Fibroblast of lung (primary cell): Measurements from ENCODE around the gene CENPN. TPM values are rescaled to one million over a fixed set of nuclear protein-coding genes. Genes with fewer than 3 reads are reported as not detected.

ENCODE experiments used
- DNase-seq, 2 donors: peaks; one replicate each; pipeline versions ENCODE4 v3.0.0 to v3.0.0-alpha.2; 2010; ENCODE audit warnings: low read depth in 2 of 2
- H2AFZ ChIP-seq: 2 replicates; pipeline ENCODE4 v1.5.1; 2012; ENCODE audit warnings: low read length, control low read depth, inconsistent platforms
- H3K27ac ChIP-seq: 2 replicates; pipeline ENCODE4 v1.5.1; 2011; ENCODE audit warnings: low read length, control low read depth; ENCODE audit not compliant: insufficient read depth
- H3K27me3 ChIP-seq: 2 replicates; pipeline ENCODE4 v1.5.1; 2011; ENCODE audit warnings: mild to moderate bottlenecking, low read length; ENCODE audit not compliant: control insufficient read depth, insufficient read depth
- H3K36me3 ChIP-seq: 2 replicates; pipeline ENCODE4 v1.5.1; 2011; ENCODE audit warnings: low read length; ENCODE audit not compliant: control insufficient read depth, insufficient read depth
- H3K4me1 ChIP-seq: 2 replicates; pipeline ENCODE4 v1.5.1; 2011; ENCODE audit warnings: low read length; ENCODE audit not compliant: control insufficient read depth, insufficient read depth; ENCODE audit errors: extremely low read depth
- H3K4me2 ChIP-seq: 2 replicates; pipeline ENCODE4 v1.5.1; 2011; ENCODE audit warnings: low read length, control low read depth; ENCODE audit not compliant: insufficient read depth; ENCODE audit errors: extremely low read depth
- H3K4me3 ChIP-seq, 4 experiments: fragments of 200-600 bp in 1 of 4; sonication (generic) in 1 of 4; replicated peaks in 1 of 4; 2 replicates each; pipeline ENCODE4 v1.5.1; 2011 to 2016; ENCODE audit warnings: low read length in 4 of 4, low read depth in 3 of 4, mild to moderate bottlenecking in 3 of 4, control low read depth in 2 of 4, inconsistent platforms in 1 of 4, mixed read lengths in 1 of 4; ENCODE audit not compliant: insufficient read depth in 1 of 4; ENCODE audit errors: control extremely low read depth in 1 of 4
- H3K79me2 ChIP-seq: 2 replicates; pipeline ENCODE4 v1.5.1; 2012; ENCODE audit warnings: mild to moderate bottlenecking, low read length, inconsistent platforms; ENCODE audit not compliant: control insufficient read depth, insufficient read depth
- H3K9ac ChIP-seq: 2 replicates; pipeline ENCODE4 v1.5.1; 2011; ENCODE audit warnings: mild to moderate bottlenecking, low read length, control low read depth; ENCODE audit not compliant: insufficient read depth
- H3K9me3 ChIP-seq: 2 replicates; pipeline ENCODE4 v1.5.1; 2012; ENCODE audit warnings: low read depth, low read length; ENCODE audit not compliant: control insufficient read depth, insufficient read depth
- H4K20me1 ChIP-seq: 2 replicates; pipeline ENCODE4 v1.5.1; 2011; ENCODE audit warnings: low read length; ENCODE audit not compliant: control insufficient read depth, insufficient read depth; ENCODE audit errors: extremely low read depth
- CTCF ChIP-seq, 2 donors: IDR thresholded peaks in 1 of 2; conservative IDR thresholded peaks in 1 of 2; 1 replicate in 1 of 2; 2 replicates in 1 of 2; pipeline ENCODE4 v1.5.1; 2011 to 2012; ENCODE audit warnings: low read length in 2 of 2, control low read depth in 1 of 2, inconsistent platforms in 1 of 2, low read depth in 1 of 2, mild to moderate bottlenecking in 1 of 2
- EZH2 ChIP-seq: IDR thresholded peaks from 2 replicates; pipeline ENCODE4 v1.5.1; 2012; ENCODE audit warnings: low read length, control low read depth, mild to moderate bottlenecking; ENCODE audit errors: missing control alignments
- polyA plus RNA-seq, 2 donors: library from polyadenylated mRNA; depleted of rRNA in 1 of 2; stranded (reverse) in 1 of 2; unstranded in 1 of 2; fragments of >200 nt; gene quantifications; 2 replicates each; pipeline ENCODE4 v1.2.1, GENCODE V29; 2011 to 2012; ENCODE audit warnings: missing spikeins in 1 of 2
- total RNA-seq: library from RNA; depleted of rRNA; stranded (reverse); fragments of >200 nt; gene quantifications from 2 replicates; pipeline ENCODE4 v1.2.1, GENCODE V29; 2014

Gene CENPN
- total and polyA plus RNA-seq, 2 donors (not counting 1 experiment from before 2014, with no cell fraction given) = 19.5 to 33.8 TPM

GRCh38 chr16:80973991-80974390 lies 33.0 kb upstream of the CENPN start:
- Histone ChIP-seq H4K20me1 (no peaks in the 10 kb centered on the region), H3K36me3 (no peaks in the 10 kb centered on the region), H3K4me3 (no peak overlapping the region), H3K27ac (no peak overlapping the region), H2AFZ (no peak overlapping the region), H3K4me1 (no peaks in the 10 kb centered on the region), H3K9me3 (no peaks in the 10 kb centered on the region), H3K27me3 (no peaks in the 10 kb centered on the region), H3K79me2 (no peaks in the 10 kb centered on the region), H3K4me2 (no peak overlapping the region), H3K9ac (no peak overlapping the region)
- TF ChIP-seq CTCF (conservative IDR thresholded peaks at IDR 0.05 in 1 of 2, IDR thresholded peaks at IDR 0.05 in 1 of 2; ENCODE audit: low read depth in 1 of 2, low read length in 2 of 2) (no peak), EZH2 (no peak)
- DNase-seq = no peak

- Histone ChIP-seq H3K27ac (no peak overlapping the region), H3K9ac (no peak overlapping the region), H3K4me1 (no peaks in the 10 kb centered on the region), H2AFZ (no peak overlapping the region), H3K4me2 (no peak overlapping the region), H4K20me1 (no peaks in the 10 kb centered on the region), H3K4me3 (no peak overlapping the region), H3K27me3 (no peaks in the 10 kb centered on the region), H3K9me3 (no peaks in the 10 kb centered on the region), H3K79me2 (no peaks in the 10 kb centered on the region), H3K36me3 (no peaks in the 10 kb centered on the region)
- DNase-seq = peak in 1 of 2 donors; percentile 10
- no peak for TF ChIP-seq EZH2
- TF ChIP-seq CTCF (conservative IDR thresholded peaks at IDR 0.05 in 1 of 2, IDR thresholded peaks at IDR 0.05 in 1 of 2; ENCODE audit: low read depth in 1 of 2, low read length in 2 of 2) = peak; percentile 18 to 50
Measured at GRCh38 chr16:80974649-80975376, 32.2 kb upstream of the CENPN start.

DNA sequence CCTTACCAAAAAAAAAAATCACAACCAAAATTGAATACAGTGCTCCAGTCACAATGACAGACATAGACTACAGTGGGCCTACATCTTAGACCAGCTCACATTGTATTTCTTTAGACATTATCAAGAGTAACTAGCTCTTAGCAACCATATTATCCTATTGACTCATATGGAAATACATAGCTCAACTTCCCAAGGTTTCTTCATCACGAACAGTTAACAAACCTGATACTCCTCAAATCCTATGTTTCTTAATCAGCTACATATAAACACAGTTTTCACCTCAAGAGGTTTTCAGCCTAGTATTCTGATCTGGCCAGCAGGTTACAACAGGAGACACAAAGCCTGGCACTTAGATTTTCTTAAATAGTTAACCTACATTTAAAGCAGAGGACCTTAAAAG lies 30.1 kb upstream of the CENPN start:
- Histone ChIP-seq H3K4me3 (no peak overlapping the region), H3K9me3 (no peaks in the 10 kb centered on the region), H3K36me3 (no peaks in the 10 kb centered on the region), H3K9ac (no peak overlapping the region), H4K20me1 (no peaks in the 10 kb centered on the region), H3K4me1 (no peaks in the 10 kb centered on the region), H2AFZ (no peak overlapping the region), H3K27me3 (no peaks in the 10 kb centered on the region), H3K4me2 (no peak overlapping the region), H3K79me2 (no peaks in the 10 kb centered on the region), H3K27ac (no peak overlapping the region)
- no peak for DNase-seq
- TF ChIP-seq EZH2 (no peak), CTCF (conservative IDR thresholded peaks at IDR 0.05 in 1 of 2, IDR thresholded peaks at IDR 0.05 in 1 of 2; ENCODE audit: low read depth in 1 of 2, low read length in 2 of 2) (no peak)
